HG03442 (cell line): ENCODE measurements around the gene PARD3.
"Not testable (repeated sequence)": the region's sequence is repeated elsewhere in the genome, so short reads cannot be mapped to it uniquely, and the experiment has no call there.

Experiments used
- ATAC-seq: cut with Tn5 transposase; IDR thresholded peaks from one replicate; pipeline ENCODE4 v1.9.1; 2021; ENCODE audit warnings: mild to moderate bottlenecking, moderate library complexity; ENCODE audit not compliant: unreplicated experiment

The PARD3 gene

GRCh38 chr10:34406463-34407323 is 408.4 kb downstream of the PARD3 start:
- ATAC-seq: no peak

- no peak for ATAC-seq
Measured at GRCh38 chr10:34405611-34406462, 409.3 kb downstream of the PARD3 start.

- no peak for ATAC-seq
Measured at GRCh38 chr10:34403512-34403911, 411.6 kb downstream of the PARD3 start.

- ATAC-seq: no peak
Measured at GRCh38 chr10:34400075-34400474, 415.0 kb downstream of the PARD3 start.

- ATAC-seq: no peak
Measured at GRCh38 chr10:34399013-34399412, 416.1 kb downstream of the PARD3 start.

GRCh38 chr10:34397324-34397723 is 417.8 kb downstream of the PARD3 start:
- no peak for ATAC-seq

- ATAC-seq: no peak
Measured at GRCh38 chr10:34396663-34397062, 418.4 kb downstream of the PARD3 start.

GRCh38 chr10:34392641-34393170 is 422.4 kb downstream of the PARD3 start:
- no peak for ATAC-seq

GRCh38 chr10:34391168-34391567 is 423.9 kb downstream of the PARD3 start:
- ATAC-seq: not testable (repeated sequence)

- no peak for ATAC-seq
Measured at GRCh38 chr10:34389801-34390200, 425.3 kb downstream of the PARD3 start.

GRCh38 chr10:34386921-34387320 is 428.2 kb downstream of the PARD3 start:
- no peak for ATAC-seq

- no peak for ATAC-seq
Measured at GRCh38 chr10:34384372-34384771, 430.7 kb downstream of the PARD3 start.

GRCh38 chr10:34382626-34383025 is 432.5 kb downstream of the PARD3 start:
- ATAC-seq: no peak

- ATAC-seq: no peak
Measured at GRCh38 chr10:34380856-34381255, 434.2 kb downstream of the PARD3 start.

- ATAC-seq: no peak
Measured at GRCh38 chr10:34378297-34378696, 436.8 kb downstream of the PARD3 start.

GRCh38 chr10:34377833-34378232 is 437.3 kb downstream of the PARD3 start:
- ATAC-seq: no peak

GRCh38 chr10:34374356-34375045 is 440.6 kb downstream of the PARD3 start:
- peak; percentile 15 for ATAC-seq

- ATAC-seq: no peak
Measured at GRCh38 chr10:34373211-34373610, 441.9 kb downstream of the PARD3 start.

GRCh38 chr10:34372509-34372908 is 442.6 kb downstream of the PARD3 start:
- ATAC-seq: no peak

- no peak for ATAC-seq
Measured at GRCh38 chr10:34370126-34370525, 445.0 kb downstream of the PARD3 start.

GRCh38 chr10:34369120-34369519 is 446.0 kb downstream of the PARD3 start:
- ATAC-seq: no peak
